OCI-LY7 (cell line): ENCODE measurements around the gene PPP3CB.

Source experiments
- EZH2phosphoT487 ChIP-seq: fragments of 200-600 bp; sonication (generic); IDR thresholded peaks from 2 replicates; pipeline ENCODE4 v1.6.1; 2018; ENCODE audit warnings: low read depth, borderline replicate concordance, mild to moderate bottlenecking, mixed run types, antibody characterized with exemption, low read length, moderate library complexity, mixed read lengths
- TF ChIP-seq, protein P1 (sequence below): fragments of 200-600 bp; sonication (generic); conservative IDR thresholded peaks from 2 replicates; pipeline ENCODE4 v1.5.1; 2014; ENCODE audit warnings: mild to moderate bottlenecking, antibody characterized with exemption, low read length, moderate library complexity, mixed read lengths

GRCh38 chr10:73469579-73469978 is 26.2 kb downstream of the PPP3CB start:
- TF ChIP-seq, protein P1, sequence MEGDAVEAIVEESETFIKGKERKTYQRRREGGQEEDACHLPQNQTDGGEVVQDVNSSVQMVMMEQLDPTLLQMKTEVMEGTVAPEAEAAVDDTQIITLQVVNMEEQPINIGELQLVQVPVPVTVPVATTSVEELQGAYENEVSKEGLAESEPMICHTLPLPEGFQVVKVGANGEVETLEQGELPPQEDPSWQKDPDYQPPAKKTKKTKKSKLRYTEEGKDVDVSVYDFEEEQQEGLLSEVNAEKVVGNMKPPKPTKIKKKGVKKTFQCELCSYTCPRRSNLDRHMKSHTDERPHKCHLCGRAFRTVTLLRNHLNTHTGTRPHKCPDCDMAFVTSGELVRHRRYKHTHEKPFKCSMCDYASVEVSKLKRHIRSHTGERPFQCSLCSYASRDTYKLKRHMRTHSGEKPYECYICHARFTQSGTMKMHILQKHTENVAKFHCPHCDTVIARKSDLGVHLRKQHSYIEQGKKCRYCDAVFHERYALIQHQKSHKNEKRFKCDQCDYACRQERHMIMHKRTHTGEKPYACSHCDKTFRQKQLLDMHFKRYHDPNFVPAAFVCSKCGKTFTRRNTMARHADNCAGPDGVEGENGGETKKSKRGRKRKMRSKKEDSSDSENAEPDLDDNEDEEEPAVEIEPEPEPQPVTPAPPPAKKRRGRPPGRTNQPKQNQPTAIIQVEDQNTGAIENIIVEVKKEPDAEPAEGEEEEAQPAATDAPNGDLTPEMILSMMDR: no peak
- TF ChIP-seq EZH2phosphoT487: no peak
